H1 (cell line): Measurements from ENCODE around the gene MRPS10. TPM values are rescaled to one million over a fixed set of nuclear protein-coding genes. Genes with fewer than 3 reads are reported as not detected.

Experiments used
- CTCF ChIA-PET: fragments of 300-600 bp; sonication (Branson Sonifier 250); formaldehyde crosslinking; loops from one replicate; lab custom pipeline; 2021; ENCODE audit not compliant: partially characterized antibody; lab: Charles Lee
- POLR2A ChIA-PET: fragments of 300-600 bp; sonication (Branson Sonifier 250); formaldehyde crosslinking; loops from one replicate; lab custom pipeline; 2021; ENCODE audit warnings: inconsistent platforms; ENCODE audit not compliant: partially characterized antibody; lab: Charles Lee
- DNase-seq, 2 experiments: peaks; one replicate each; pipeline versions ENCODE4 v3.0.0 to v3.0.0-alpha.2; 2010 to 2022; ENCODE audit warnings: low spot score in 2 of 2, low read depth in 1 of 2, mixed read lengths in 1 of 2
- FAIRE-seq: peaks from 2 replicates; lab custom pipeline; 2011; peaks lifted over from hg19 to GRCh38; lab: Jason Lieb, UNC
- H2AFZ ChIP-seq: 2 replicates; pipeline ENCODE4 v1.8.1; 2012; ENCODE audit warnings: low read length, inconsistent platforms
- H2AK5ac ChIP-seq: 2 replicates; pipeline ENCODE4 v1.6.1; 2013; ENCODE audit warnings: low read depth, low read length
- H2BK120ac ChIP-seq: replicated peaks from 2 replicates; pipeline ENCODE3; 2013; ENCODE audit warnings: low read depth, low read length, inconsistent platforms
- H2BK12ac ChIP-seq: 2 replicates; pipeline ENCODE4 v1.6.1; 2013; ENCODE audit warnings: low read depth, low read length
- H2BK15ac ChIP-seq: 2 replicates; pipeline ENCODE4 v1.6.1; 2013; ENCODE audit warnings: low read length
- H2BK20ac ChIP-seq: 2 replicates; pipeline ENCODE4 v1.6.1; 2013; ENCODE audit warnings: low read length
- H2BK5ac ChIP-seq: 2 replicates; pipeline ENCODE4 v1.6.1; 2013; ENCODE audit warnings: low read depth, low read length
- H3K14ac ChIP-seq: 2 replicates; pipeline ENCODE4 v1.6.1; 2013; ENCODE audit warnings: inconsistent platforms; ENCODE audit not compliant: insufficient read length
- H3K18ac ChIP-seq: 2 replicates; pipeline ENCODE4 v1.6.1; 2013; ENCODE audit warnings: low read length; ENCODE audit errors: extremely low read depth
- H3K23ac ChIP-seq: 2 replicates; pipeline ENCODE4 v1.6.1; 2013; ENCODE audit warnings: inconsistent platforms; ENCODE audit not compliant: insufficient read length
- H3K23me2 ChIP-seq: 2 replicates; pipeline ENCODE4 v1.6.1; 2013; ENCODE audit warnings: low read depth, low read length
- H3K27ac ChIP-seq: 2 replicates; pipeline ENCODE4 v1.6.1; 2011; ENCODE audit warnings: low read depth, low read length, inconsistent platforms
- H3K27me3 ChIP-seq, 4 experiments: replicated peaks in 1 of 4; 1 replicate in 1 of 4; 2 replicates in 3 of 4; pipeline versions ENCODE4 v1.6.1 to v1.8.1; 2011 to 2013; ENCODE audit warnings: low read length in 3 of 4, mild to moderate bottlenecking in 3 of 4, inconsistent platforms in 2 of 4, mixed read lengths in 2 of 4, moderate library complexity in 1 of 4; ENCODE audit not compliant: control insufficient read depth in 3 of 4, insufficient read depth in 3 of 4; ENCODE audit errors: extremely low read depth in 1 of 4
- H3K36me3 ChIP-seq, 4 experiments: 2 replicates each; pipeline versions ENCODE4 v1.6.1 to v1.8.1; 2011 to 2013; ENCODE audit warnings: mild to moderate bottlenecking in 4 of 4, low read length in 3 of 4, moderate library complexity in 2 of 4, control low read depth in 1 of 4, inconsistent platforms in 1 of 4; ENCODE audit not compliant: insufficient read depth in 4 of 4, control insufficient read depth in 2 of 4
- H3K4ac ChIP-seq: replicated peaks from 2 replicates; pipeline ENCODE3; 2013; ENCODE audit warnings: low read length, low read depth, mixed read lengths, inconsistent platforms; ENCODE audit not compliant: insufficient read length
- H3K4me1 ChIP-seq, 4 experiments: replicated peaks in 1 of 4; 1 replicate in 1 of 4; 2 replicates in 3 of 4; pipeline versions ENCODE4 v1.6.1 to v1.8.1; 2011 to 2013; ENCODE audit warnings: low read length in 3 of 4, inconsistent platforms in 2 of 4, mixed read lengths in 1 of 4; ENCODE audit not compliant: insufficient read depth in 4 of 4, control insufficient read depth in 3 of 4
- H3K4me2 ChIP-seq, 2 experiments: 2 replicates each; pipeline versions ENCODE4 v1.6.1 to v1.8.1; 2011 to 2013; ENCODE audit warnings: low read depth in 2 of 2, low read length in 2 of 2, control low read depth in 1 of 2, inconsistent platforms in 1 of 2, mild to moderate bottlenecking in 1 of 2; ENCODE audit not compliant: insufficient read depth in 1 of 2
- H3K4me3 ChIP-seq, 4 experiments: fragments of 200-600, 300-600 bp in 1 of 4; sonication (generic), shearing (Covaris generic), sonication (Bioruptor Twin) in 1 of 4; 2 replicates each; pipeline versions ENCODE4 v1.5.1 to v1.8.1; 2011 to 2016; ENCODE audit warnings: low read length in 4 of 4, low read depth in 3 of 4, control low read depth in 2 of 4, inconsistent platforms in 2 of 4, mild to moderate bottlenecking in 2 of 4, mixed read lengths in 1 of 4, moderate library complexity in 1 of 4; ENCODE audit not compliant: insufficient read depth in 2 of 4; ENCODE audit errors: extremely low read depth in 1 of 4
- H3K56ac ChIP-seq: replicated peaks from 2 replicates; pipeline ENCODE3; 2013; ENCODE audit warnings: low read depth, mild to moderate bottlenecking, mixed read lengths, low read length, inconsistent platforms; ENCODE audit not compliant: insufficient read length
- H3K79me1 ChIP-seq: 2 replicates; pipeline ENCODE4 v1.6.1; 2013; ENCODE audit warnings: low read depth, low read length, control low read depth
- H3K79me2 ChIP-seq, 2 experiments: 2 replicates each; pipeline versions ENCODE4 v1.6.1 to v1.8.1; 2012 to 2013; ENCODE audit warnings: low read length in 2 of 2, mild to moderate bottlenecking in 2 of 2, inconsistent platforms in 1 of 2; ENCODE audit not compliant: insufficient read depth in 2 of 2, control insufficient read depth in 1 of 2
- H3K9ac ChIP-seq, 4 experiments: replicated peaks in 1 of 4; 1 replicate in 1 of 4; 2 replicates in 3 of 4; pipeline versions ENCODE4 v1.6.1 to v1.8.1; 2011 to 2013; ENCODE audit warnings: low read depth in 3 of 4, low read length in 3 of 4, control low read depth in 2 of 4, mild to moderate bottlenecking in 2 of 4, moderate library complexity in 2 of 4, inconsistent platforms in 1 of 4; ENCODE audit errors: extremely low read depth in 1 of 4
- H3K9me3 ChIP-seq, 2 experiments: 2 replicates each; pipeline versions ENCODE4 v1.6.1 to v1.8.1; 2012 to 2013; ENCODE audit warnings: mild to moderate bottlenecking in 2 of 2, moderate library complexity in 2 of 2, control low read depth in 1 of 2, inconsistent platforms in 1 of 2, low read depth in 1 of 2, low read length in 1 of 2, mixed read lengths in 1 of 2; ENCODE audit not compliant: insufficient read depth in 2 of 2
- H4K20me1 ChIP-seq, 2 experiments: replicated peaks in 1 of 2; 2 replicates each; pipeline versions ENCODE3 to v1.8.1; 2011 to 2013; ENCODE audit warnings: inconsistent platforms in 2 of 2, low read length in 2 of 2, mild to moderate bottlenecking in 1 of 2; ENCODE audit not compliant: insufficient read depth in 2 of 2, control insufficient read depth in 1 of 2
- H4K5ac ChIP-seq: 2 replicates; pipeline ENCODE4 v1.6.1; 2013; ENCODE audit warnings: low read length, low read depth, mixed read lengths, inconsistent platforms; ENCODE audit not compliant: insufficient read length
- H4K8ac ChIP-seq: 2 replicates; pipeline ENCODE4 v1.8.0; 2013; ENCODE audit warnings: mild to moderate bottlenecking, moderate library complexity, low read length, inconsistent platforms; ENCODE audit not compliant: insufficient read depth; ENCODE audit errors: extremely low read depth
- H4K91ac ChIP-seq: replicated peaks from 2 replicates; pipeline ENCODE3; 2013; ENCODE audit warnings: low read length, mixed read lengths, inconsistent platforms; ENCODE audit not compliant: insufficient read length
- CBX5 ChIP-seq: fragments of 300-800, 300-1000 bp; sonication (generic); IDR thresholded peaks from 2 replicates; pipeline ENCODE4 v1.7.1; 2016; ENCODE audit warnings: antibody characterized with exemption, low read length, low read depth
- CBX8 ChIP-seq: fragments of 300-800, 300-1000 bp; sonication (generic); IDR thresholded peaks from 2 replicates; pipeline ENCODE4 v1.7.1; 2016; ENCODE audit warnings: low read depth, low read length, borderline replicate concordance
- CHD1 ChIP-seq: IDR thresholded peaks from 2 replicates; pipeline ENCODE4 v1.6.1; 2012; ENCODE audit warnings: low read depth, low read length, improper control_type of control experiment
- FOSL1 ChIP-seq: IDR thresholded peaks from 2 replicates; pipeline ENCODE4 v1.6.1; 2011; ENCODE audit warnings: mild to moderate bottlenecking, low read depth, low read length, moderate library complexity; ENCODE audit not compliant: insufficient read depth
- HDAC6 ChIP-seq: IDR thresholded peaks from one replicate; pipeline ENCODE4 v1.7.1; 2012; ENCODE audit warnings: low read depth, mild to moderate bottlenecking, inconsistent platforms, low read length, moderate library complexity
- NANOG ChIP-seq: IDR thresholded peaks from 2 replicates; pipeline ENCODE4 v1.6.1; 2011; ENCODE audit warnings: low read length, low read depth, mild to moderate bottlenecking, inconsistent platforms; ENCODE audit not compliant: insufficient read depth, poor library complexity, severe bottlenecking
- NRF1 ChIP-seq: IDR thresholded peaks from 2 replicates; pipeline ENCODE4 v1.6.1; 2011; ENCODE audit warnings: mild to moderate bottlenecking, low read depth, low read length, improper control_type of control experiment
- RFX5 ChIP-seq: IDR thresholded peaks from 2 replicates; pipeline ENCODE4 v1.6.1; 2011; ENCODE audit warnings: low read depth, low read length, improper control_type of control experiment, borderline replicate concordance
- SRF ChIP-seq: IDR thresholded peaks from 2 replicates; pipeline ENCODE4 v1.6.1; 2011; ENCODE audit warnings: mild to moderate bottlenecking, low read depth, low read length, moderate library complexity
- TBP ChIP-seq: IDR thresholded peaks from 2 replicates; pipeline ENCODE4 v1.6.1; 2011; ENCODE audit warnings: low read depth, low read length, improper control_type of control experiment
- WGBS, 2 experiments: shearing (Covaris generic) in 1 of 2; methylation state at CpG; one replicate each; pipeline versions ENCODE4 v1.1.6 to v1.1.7; 2013 to 2015; ENCODE audit warnings: low lambda C conversion rate in 2 of 2, mixed read lengths in 2 of 2, inconsistent platforms in 1 of 2, low coverage in 1 of 2, missing lambda C conversion rate in 1 of 2; ENCODE audit not compliant: insufficient replicate concordance in 2 of 2, insufficient coverage in 1 of 2, insufficient read length in 1 of 2; ENCODE audit errors: extremely low coverage in 1 of 2, missing lambda C conversion rate in 1 of 2; 5-methylcytosine and 5-hydroxymethylcytosine counted together
- polyA plus RNA-seq, 7 experiments: library from polyadenylated mRNA; depleted of rRNA in 3 of 7; stranded (reverse) in 5 of 7; unstranded in 2 of 7; fragments of >200 nt in 5 of 7; fragments of 200-250 nt in 2 of 7; gene quantifications; 1 replicate in 5 of 7; 2 replicates in 1 of 7; 4 replicates in 1 of 7; pipeline versions ENCODE4 v1.2.1 to v1.2.3, GENCODE V29; 2011 to 2013; ENCODE audit warnings: missing spikeins in 2 of 7, mixed read lengths in 2 of 7
- total RNA-seq: library from RNA; stranded (reverse); fragmentation: NEBNext Ultra II Directional; extraction: Animal tissue kit (Norgen Biotek cat#: 25700); gene quantifications from 2 replicates; pipeline ENCODE4 v1.2.1, GENCODE V29; 2021

The MRPS10 gene
- total and polyA plus RNA-seq, 2 of the 8 experiments (the other 6 are each of a cell fraction or from before 2014, with no cell fraction given) = 20.5 to 33.6 TPM

DNA sequence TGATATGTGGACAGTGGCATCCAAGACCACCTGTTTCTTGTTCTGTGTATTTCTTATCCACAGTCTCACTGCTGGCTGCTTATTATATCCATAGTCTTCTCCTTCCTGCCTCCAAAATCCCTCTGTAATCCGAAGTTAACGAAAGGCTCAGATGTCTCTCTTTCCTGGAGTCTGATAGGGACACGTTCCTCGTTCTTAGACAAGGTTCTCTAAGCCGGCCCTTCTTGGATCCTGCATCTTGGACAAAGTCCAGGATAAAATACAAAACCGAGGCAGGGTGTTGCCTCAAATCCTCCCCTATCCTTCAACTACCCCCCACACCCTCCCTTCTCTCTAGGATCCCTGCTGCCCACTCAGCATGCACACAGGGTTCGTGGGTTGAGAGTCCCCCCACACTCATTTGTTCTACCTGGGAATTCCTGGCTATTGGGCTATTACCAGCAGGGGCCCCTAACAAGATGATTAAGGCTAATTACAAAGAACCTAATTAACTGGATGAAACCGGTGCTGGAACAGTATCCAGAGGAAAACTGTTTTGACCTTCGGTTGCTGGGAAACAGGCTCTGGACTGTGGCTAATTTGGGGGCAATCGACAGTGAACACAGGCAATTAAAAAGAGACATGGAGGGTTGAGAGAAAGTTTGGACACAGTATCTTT, 32.7 kb upstream of the MRPS10 start:
- H3K4me2 ChIP-seq = no peak overlapping the region
- H3K9me3 ChIP-seq = no peaks in the 10 kb centered on the region
- TF ChIP-seq CHD1 (no peak), CBX5 (no peak), SRF (no peak), TBP (no peak), HDAC6 (no peak), RFX5 (no peak), FOSL1 (no peak), NANOG (no peak), NRF1 (no peak), CBX8 (no peak)

More for the DNA sequence above, 32.7 kb upstream of the MRPS10 start:
- no peak overlapping the region for H2AK5ac ChIP-seq
- no peak overlapping the region for H3K18ac ChIP-seq
- CTCF ChIA-PET = interaction anchor here (0.8 to 1.2 kb wide), 3 partner anchors 10 to 13 kb away, joined by 3 to 6 read pairs (median 4); no protein-coding TSS in a partner anchor
- H2BK20ac ChIP-seq = no peak overlapping the region
- H3K9ac ChIP-seq = no peak overlapping the region
- POLR2A ChIA-PET = no interaction called here
- H2AFZ ChIP-seq = no peak overlapping the region
- H2BK120ac ChIP-seq = no peak overlapping the region
- no peak overlapping the region for H3K27ac ChIP-seq
- no peak overlapping the region for H3K56ac ChIP-seq
- no peak overlapping the region for H3K14ac ChIP-seq
- H4K5ac ChIP-seq = no peak overlapping the region
- FAIRE-seq = no peak
- H4K91ac ChIP-seq = no peak overlapping the region
- H3K4ac ChIP-seq = no peak overlapping the region
- H3K79me2 ChIP-seq = no peaks in the 10 kb centered on the region
- WGBS, 2 experiments = 90% methylated on average over 10 of the region's 10 CpGs; no CpG with 5 or more reads in 1 of the 2 experiments
- H3K23me2 ChIP-seq = no peaks in the 10 kb centered on the region
- no peaks in the 10 kb centered on the region; a peak in 1 of 7 replicates for H3K4me1 ChIP-seq
- no peak overlapping the region for H3K4me3 ChIP-seq
- H4K8ac ChIP-seq = no peak overlapping the region; the same call in 1 of the 2 replicates
- no peak overlapping the region for H2BK5ac ChIP-seq
- H2BK15ac ChIP-seq = no peak overlapping the region
- peaks cover 16 to 61% (median 39%) of the 10 kb centered on the region in 4 experiments for H3K36me3 ChIP-seq
- no peaks in the 10 kb centered on the region for H3K79me1 ChIP-seq
- H3K23ac ChIP-seq = no peak overlapping the region
- H2BK12ac ChIP-seq = no peak overlapping the region
- no peak for DNase-seq
- peaks cover 0 to 1% of the 10 kb centered on the region in 2 experiments for H4K20me1 ChIP-seq
- H3K27me3 ChIP-seq = no peaks in the 10 kb centered on the region
